ENCODE results near the gene RHOBTB3.
"Not testable (repeated sequence)": the region's sequence is repeated elsewhere in the genome, so short reads cannot be mapped to it uniquely, and the experiment has no call there.

The RHOBTB3 gene

GRCh38 chr5:95730730-95731570 is at the start of gene RHOBTB3:
TSS of gene RHOBTB3 (plus strand) at chr5:95731336. CDS start at chr5:95731683, 347 bp downstream.
- DNase-seq (ENCODE audit: low read depth), result no peak

GRCh38 chr5:95682891-95683290 is 48.2 kb upstream of the RHOBTB3 start, which contains the start of gene SPATA9:
TSS of gene SPATA9 (minus strand) at chr5:95682991. CDS start at chr5:95682854, 137 bp downstream.
- no peak for DNase-seq (ENCODE audit: low read depth)

DNA sequence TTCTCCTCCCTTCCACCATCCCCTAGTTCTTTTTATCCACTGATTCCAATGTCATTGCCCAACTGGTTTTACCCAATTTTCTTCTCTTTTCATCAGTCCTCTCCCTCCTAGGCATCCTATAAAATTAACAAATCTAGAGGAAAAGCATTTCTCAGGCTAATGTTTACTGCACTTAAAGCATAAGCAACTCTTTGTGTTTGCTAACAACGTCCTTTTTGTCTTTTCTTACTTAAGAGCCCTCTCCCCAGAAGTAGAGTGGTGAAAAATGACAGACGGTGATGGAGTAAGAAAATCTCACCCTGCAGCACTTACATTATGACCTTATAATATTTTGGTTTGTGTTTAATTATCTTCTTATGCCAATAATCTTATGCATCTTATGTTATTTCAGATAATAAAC is 46.8 kb upstream of the RHOBTB3 start:
- DNase-seq (ENCODE audit: low read depth), result no peak

- no peak for DNase-seq (ENCODE audit: low read depth)
Measured at GRCh38 chr5:95686651-95687050, 44.5 kb upstream of the RHOBTB3 start.

DNA sequence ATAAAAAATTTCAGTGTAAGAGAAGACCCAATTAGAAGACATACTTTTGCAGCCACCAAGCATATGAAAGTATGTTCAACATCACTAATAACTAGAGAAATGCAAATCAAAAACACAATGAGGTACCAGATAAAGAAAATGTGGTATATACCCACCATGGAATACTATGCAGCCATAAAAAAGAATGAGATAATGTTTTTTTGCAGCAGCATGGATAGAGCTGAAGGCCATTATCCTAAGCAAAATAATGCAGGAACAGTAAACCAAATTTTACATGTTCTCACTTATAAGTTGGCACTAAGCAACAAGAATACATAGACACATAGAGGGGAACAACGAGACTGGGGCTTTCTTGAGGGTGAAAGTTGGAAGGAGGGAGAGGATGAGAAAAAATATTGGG is 41.5 kb upstream of the RHOBTB3 start:
- DNase-seq (ENCODE audit: low read depth), result no peak

GRCh38 chr5:95690333-95690732 is 40.8 kb upstream of the RHOBTB3 start:
- DNase-seq (ENCODE audit: low read depth), result no peak

- DNase-seq (ENCODE audit: low read depth), result no peak
Measured at GRCh38 chr5:95697781-95698681, 33.1 kb upstream of the RHOBTB3 start.

- DNase-seq (ENCODE audit: low read depth), result no peak
Measured at GRCh38 chr5:95699337-95699736, 31.8 kb upstream of the RHOBTB3 start.

DNA sequence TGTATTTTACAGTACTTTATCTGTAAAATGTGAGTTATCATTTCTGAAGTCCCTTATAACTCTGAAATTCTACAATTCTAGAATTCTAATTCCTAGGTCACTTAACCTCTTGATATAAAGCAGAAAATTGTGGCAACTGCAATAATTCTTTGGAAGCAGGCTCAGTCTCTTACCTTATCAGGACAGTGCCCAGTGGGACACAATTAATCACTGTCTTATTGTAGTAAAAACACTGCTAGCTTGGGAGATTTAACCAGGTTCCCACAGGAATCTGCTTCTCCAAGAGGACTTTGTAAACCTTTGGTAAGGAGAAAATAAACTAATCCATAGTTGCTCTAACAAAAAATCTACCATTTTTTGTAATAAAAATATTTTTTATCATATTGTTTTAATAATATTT is 30.1 kb upstream of the RHOBTB3 start:
- DNase-seq (ENCODE audit: low read depth), result no peak

- DNase-seq (ENCODE audit: low read depth), result no peak
Measured at GRCh38 chr5:95704150-95704549, 27.0 kb upstream of the RHOBTB3 start.

DNA sequence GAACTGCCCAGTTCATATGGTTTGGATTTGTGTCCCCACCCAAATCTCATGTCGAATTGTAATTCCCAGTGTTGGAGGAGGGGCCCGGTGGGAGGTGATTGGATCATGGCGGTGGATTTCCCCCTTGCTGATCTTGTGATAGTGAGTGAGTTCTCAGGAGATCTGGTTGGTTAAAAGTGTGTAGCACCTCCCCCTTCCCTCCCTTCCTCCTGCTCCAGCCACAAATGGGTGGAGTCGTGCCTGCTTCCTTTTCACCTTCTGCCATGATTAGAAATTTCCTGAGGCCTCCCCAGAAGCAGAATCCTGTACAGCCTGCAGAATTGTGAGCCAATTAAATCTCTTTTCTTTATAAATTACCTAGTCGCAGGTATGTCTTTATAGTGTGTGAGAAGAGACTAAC is 24.9 kb upstream of the RHOBTB3 start:
- not testable (repeated sequence) for DNase-seq (ENCODE audit: low read depth)

GRCh38 chr5:95707055-95707454 is 24.1 kb upstream of the RHOBTB3 start:
- DNase-seq (ENCODE audit: low read depth), result no peak

DNA sequence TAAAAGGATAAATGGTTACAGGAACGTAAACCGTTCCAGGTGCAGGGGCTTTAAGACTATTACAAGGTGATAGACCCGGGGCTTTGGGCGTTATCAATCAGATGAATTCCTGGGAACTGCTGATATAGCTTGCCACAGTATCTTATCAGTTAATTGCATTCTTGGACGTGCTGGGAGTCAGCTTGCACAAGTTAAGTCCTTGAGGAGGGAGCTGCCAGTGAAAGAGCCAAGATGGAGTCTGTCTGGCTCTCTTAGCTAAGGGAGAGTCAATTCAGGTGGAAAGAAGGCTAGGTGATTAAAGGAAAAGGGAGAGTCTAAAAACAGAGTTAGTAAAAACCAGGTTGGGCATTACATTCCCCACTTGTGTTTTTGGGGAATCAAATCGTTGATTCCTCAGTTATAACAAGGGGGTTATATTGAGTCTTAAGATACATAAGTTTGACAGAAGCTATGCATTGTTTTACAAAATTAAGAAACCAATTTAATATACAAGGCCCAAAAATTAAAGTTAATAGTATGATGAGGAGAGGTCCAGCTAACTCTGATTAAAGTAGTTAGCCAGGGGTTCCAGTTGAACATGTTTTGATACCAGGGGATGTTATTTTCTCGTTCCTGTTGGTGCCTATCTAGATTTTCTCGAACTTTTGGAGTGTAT is 23.5 kb upstream of the RHOBTB3 start:
- DNase-seq (ENCODE audit: low read depth), result not testable (repeated sequence)

- DNase-seq (ENCODE audit: low read depth), result no peak
Measured at GRCh38 chr5:95708876-95709275, 22.3 kb upstream of the RHOBTB3 start.

GRCh38 chr5:95709967-95710650 is 21.0 kb upstream of the RHOBTB3 start:
- DNase-seq (ENCODE audit: low read depth), result no peak

- DNase-seq (ENCODE audit: low read depth), result not testable (repeated sequence)
Measured at GRCh38 chr5:95710651-95711500, 20.3 kb upstream of the RHOBTB3 start.

GRCh38 chr5:95711501-95712346 is 19.4 kb upstream of the RHOBTB3 start:
- no peak for DNase-seq (ENCODE audit: low read depth)

GRCh38 chr5:95712347-95712958 is 18.7 kb upstream of the RHOBTB3 start:
- no peak for DNase-seq (ENCODE audit: low read depth)

DNA sequence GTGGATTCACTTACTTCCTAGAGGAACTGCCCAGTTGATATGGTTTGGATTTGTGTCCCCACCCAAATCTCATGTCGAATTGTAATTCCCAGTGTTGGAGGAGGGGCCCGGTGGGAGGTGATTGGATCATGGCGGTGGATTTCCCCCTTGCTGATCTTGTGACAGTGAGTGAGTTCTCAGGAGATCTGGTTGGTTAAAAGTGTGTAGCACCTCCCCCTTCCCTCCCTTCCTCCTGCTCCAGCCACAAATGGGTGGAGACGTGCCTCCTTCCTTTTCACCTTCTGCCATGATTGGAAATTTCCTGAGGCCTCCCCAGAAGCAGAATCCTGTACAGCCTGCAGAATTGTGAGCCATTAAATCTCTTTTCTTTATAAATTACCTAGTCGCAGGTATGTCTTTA is 17.9 kb upstream of the RHOBTB3 start:
- not testable (repeated sequence) for DNase-seq (ENCODE audit: low read depth)

Measured in activated T-helper 1 cell treated with Interleukin-2 at 50 U/mL for 16 hours (primary cell).